GM23338 (cell line): ENCODE data around the gene THSD4.

Experiments
- CREB1 ChIP-seq: fragments of 250-450 bp; sonication (Bioruptor Pico); IDR thresholded peaks from 2 replicates; pipeline ENCODE4 v1.5.0; 2020; ENCODE audit warnings: low read depth, mild to moderate bottlenecking, moderate library complexity
- EZH2 ChIP-seq: fragments of 200-600 bp; sonication (generic); IDR thresholded peaks from one replicate; pipeline ENCODE4 v1.8.0; 2017; ENCODE audit warnings: antibody characterized with exemption, mild to moderate bottlenecking, low read depth; ENCODE audit not compliant: unreplicated experiment
- EZH2phosphoT487 ChIP-seq: fragments of 200-600 bp; sonication (generic); IDR thresholded peaks from one replicate; pipeline ENCODE4 v1.8.1; 2018; ENCODE audit warnings: antibody characterized with exemption; ENCODE audit not compliant: unreplicated experiment
- JUNB ChIP-seq: IDR thresholded peaks from one replicate; pipeline ENCODE4 v1.6.1; 2016; ENCODE audit warnings: antibody characterized with exemption; ENCODE audit not compliant: unreplicated experiment
- NANOG ChIP-seq: IDR thresholded peaks from 2 replicates; pipeline ENCODE4 v1.6.1; 2016; ENCODE audit warnings: antibody characterized with exemption, borderline replicate concordance
- POLR2AphosphoS5 ChIP-seq: IDR thresholded peaks from 2 replicates; pipeline ENCODE4 v1.6.1; 2016; ENCODE audit warnings: antibody characterized with exemption, low read depth
- ZNF331 ChIP-seq: fragments of 250-450 bp; sonication (Bioruptor Pico); IDR thresholded peaks from 2 replicates; pipeline ENCODE4 v1.5.0; 2020; ENCODE audit warnings: low read depth, mild to moderate bottlenecking, moderate library complexity
- TF ChIP-seq, protein P1 (sequence below): IDR thresholded peaks from one replicate; pipeline ENCODE4 v1.6.1; 2018; ENCODE audit warnings: antibody characterized with exemption; ENCODE audit not compliant: unreplicated experiment
- TF ChIP-seq, protein P2 (sequence below), 2 experiments: fragments of 200-600 bp in 1 of 2; sonication (generic) in 1 of 2; conservative IDR thresholded peaks; 2 replicates each; pipeline versions ENCODE4 v1.5.1 to v1.6.1; 2016 to 2017; ENCODE audit warnings: antibody characterized with exemption in 2 of 2, low read depth in 2 of 2, mild to moderate bottlenecking in 2 of 2, moderate library complexity in 1 of 2

DNA sequence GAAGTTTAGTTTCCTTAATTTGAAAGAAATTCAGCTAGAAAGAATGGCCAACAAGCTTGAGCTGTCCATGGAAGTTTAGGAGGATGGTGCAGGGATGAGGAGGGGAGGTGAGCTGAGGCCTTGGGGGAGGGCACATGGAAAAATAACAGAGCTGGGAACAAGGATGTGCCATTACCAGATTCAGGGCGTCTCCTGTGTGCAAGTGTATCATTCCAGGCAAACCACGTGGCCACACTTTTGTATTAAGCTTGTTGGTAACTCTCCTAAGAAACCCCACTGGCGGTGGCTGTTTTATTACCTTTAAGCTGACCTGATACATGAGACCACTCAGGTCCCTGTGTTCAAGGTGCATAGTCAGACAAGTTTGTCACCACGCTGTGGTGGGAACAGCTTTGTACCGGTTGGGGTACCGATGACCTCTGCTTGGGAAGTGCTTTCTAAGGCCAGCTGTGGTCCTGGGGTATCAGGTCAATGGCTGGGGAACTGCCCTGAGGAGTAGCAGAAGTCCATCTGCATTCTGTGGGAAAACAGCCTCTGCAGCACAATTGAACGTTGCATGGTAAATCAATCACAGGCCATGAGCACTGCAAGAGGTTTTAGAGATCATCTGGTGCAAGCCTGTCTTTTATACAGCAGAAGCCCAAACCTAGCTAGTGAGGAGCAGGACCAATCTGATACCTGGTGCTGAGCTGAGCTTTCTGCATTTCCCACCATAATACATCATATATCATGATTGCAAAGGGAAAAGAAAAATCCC lies 235.5 kb downstream of the THSD4 start:
- TF ChIP-seq, protein P1, sequence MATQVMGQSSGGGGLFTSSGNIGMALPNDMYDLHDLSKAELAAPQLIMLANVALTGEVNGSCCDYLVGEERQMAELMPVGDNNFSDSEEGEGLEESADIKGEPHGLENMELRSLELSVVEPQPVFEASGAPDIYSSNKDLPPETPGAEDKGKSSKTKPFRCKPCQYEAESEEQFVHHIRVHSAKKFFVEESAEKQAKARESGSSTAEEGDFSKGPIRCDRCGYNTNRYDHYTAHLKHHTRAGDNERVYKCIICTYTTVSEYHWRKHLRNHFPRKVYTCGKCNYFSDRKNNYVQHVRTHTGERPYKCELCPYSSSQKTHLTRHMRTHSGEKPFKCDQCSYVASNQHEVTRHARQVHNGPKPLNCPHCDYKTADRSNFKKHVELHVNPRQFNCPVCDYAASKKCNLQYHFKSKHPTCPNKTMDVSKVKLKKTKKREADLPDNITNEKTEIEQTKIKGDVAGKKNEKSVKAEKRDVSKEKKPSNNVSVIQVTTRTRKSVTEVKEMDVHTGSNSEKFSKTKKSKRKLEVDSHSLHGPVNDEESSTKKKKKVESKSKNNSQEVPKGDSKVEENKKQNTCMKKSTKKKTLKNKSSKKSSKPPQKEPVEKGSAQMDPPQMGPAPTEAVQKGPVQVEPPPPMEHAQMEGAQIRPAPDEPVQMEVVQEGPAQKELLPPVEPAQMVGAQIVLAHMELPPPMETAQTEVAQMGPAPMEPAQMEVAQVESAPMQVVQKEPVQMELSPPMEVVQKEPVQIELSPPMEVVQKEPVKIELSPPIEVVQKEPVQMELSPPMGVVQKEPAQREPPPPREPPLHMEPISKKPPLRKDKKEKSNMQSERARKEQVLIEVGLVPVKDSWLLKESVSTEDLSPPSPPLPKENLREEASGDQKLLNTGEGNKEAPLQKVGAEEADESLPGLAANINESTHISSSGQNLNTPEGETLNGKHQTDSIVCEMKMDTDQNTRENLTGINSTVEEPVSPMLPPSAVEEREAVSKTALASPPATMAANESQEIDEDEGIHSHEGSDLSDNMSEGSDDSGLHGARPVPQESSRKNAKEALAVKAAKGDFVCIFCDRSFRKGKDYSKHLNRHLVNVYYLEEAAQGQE: no peak
- TF ChIP-seq, protein P2, sequence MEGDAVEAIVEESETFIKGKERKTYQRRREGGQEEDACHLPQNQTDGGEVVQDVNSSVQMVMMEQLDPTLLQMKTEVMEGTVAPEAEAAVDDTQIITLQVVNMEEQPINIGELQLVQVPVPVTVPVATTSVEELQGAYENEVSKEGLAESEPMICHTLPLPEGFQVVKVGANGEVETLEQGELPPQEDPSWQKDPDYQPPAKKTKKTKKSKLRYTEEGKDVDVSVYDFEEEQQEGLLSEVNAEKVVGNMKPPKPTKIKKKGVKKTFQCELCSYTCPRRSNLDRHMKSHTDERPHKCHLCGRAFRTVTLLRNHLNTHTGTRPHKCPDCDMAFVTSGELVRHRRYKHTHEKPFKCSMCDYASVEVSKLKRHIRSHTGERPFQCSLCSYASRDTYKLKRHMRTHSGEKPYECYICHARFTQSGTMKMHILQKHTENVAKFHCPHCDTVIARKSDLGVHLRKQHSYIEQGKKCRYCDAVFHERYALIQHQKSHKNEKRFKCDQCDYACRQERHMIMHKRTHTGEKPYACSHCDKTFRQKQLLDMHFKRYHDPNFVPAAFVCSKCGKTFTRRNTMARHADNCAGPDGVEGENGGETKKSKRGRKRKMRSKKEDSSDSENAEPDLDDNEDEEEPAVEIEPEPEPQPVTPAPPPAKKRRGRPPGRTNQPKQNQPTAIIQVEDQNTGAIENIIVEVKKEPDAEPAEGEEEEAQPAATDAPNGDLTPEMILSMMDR (conservative IDR thresholded peaks at IDR 0.05; ENCODE audit: low read depth in 2 of 2): no peak
- TF ChIP-seq EZH2: no peak
- no peak for TF ChIP-seq CREB1
- TF ChIP-seq POLR2AphosphoS5: no peak
- TF ChIP-seq JUNB: no peak
- no peak for TF ChIP-seq ZNF331
- no peak for TF ChIP-seq EZH2phosphoT487
- no peak for TF ChIP-seq NANOG
